CD4-positive, CD25-positive, alpha-beta regulatory T cell (primary cell): Measurements from ENCODE around the gene CSNK1E. TPM values are rescaled to one million over a fixed set of nuclear protein-coding genes. Genes with fewer than 3 reads are reported as not detected.

ENCODE experiments used
- ATAC-seq, 2 donors: fragments of 150-1000 bp; cut with Tn5 transposase; one replicate each; pipeline ENCODE4 v1.10.0; 2021; ENCODE audit warnings: low read depth in 2 of 2, moderate number of reproducible peaks in 2 of 2, moderate library complexity in 1 of 2
- DNase-seq, 3 donors: peaks; one replicate each; pipeline versions ENCODE4 v3.0.0 to v3.0.0-alpha.2; 2012 to 2022; ENCODE audit warnings: mixed read lengths in 1 of 3
- H3K27ac ChIP-seq: one replicate; pipeline ENCODE4 v1.7.0; 2013; ENCODE audit warnings: mild to moderate bottlenecking, low read length; ENCODE audit not compliant: insufficient read depth, poor library complexity, severe bottlenecking
- H3K27me3 ChIP-seq: one replicate; pipeline ENCODE4 v1.7.0; 2013; ENCODE audit warnings: low read length; ENCODE audit not compliant: control insufficient read depth, insufficient read depth
- H3K36me3 ChIP-seq: one replicate; pipeline ENCODE4 v1.7.0; 2013; ENCODE audit warnings: mild to moderate bottlenecking, low read length, moderate library complexity; ENCODE audit not compliant: control insufficient read depth, insufficient read depth
- H3K4me1 ChIP-seq: 2 replicates; pipeline ENCODE4 v1.7.0; 2013; ENCODE audit warnings: mild to moderate bottlenecking, low read length; ENCODE audit not compliant: insufficient read depth, control insufficient read depth, poor library complexity, severe bottlenecking
- H3K4me3 ChIP-seq: one replicate; pipeline ENCODE4 v1.7.0; 2013; ENCODE audit warnings: low read depth, mild to moderate bottlenecking, low read length, moderate library complexity
- H3K9me3 ChIP-seq, 2 experiments: 1 replicate in 1 of 2; 2 replicates in 1 of 2; pipeline ENCODE4 v1.7.0; 2013; ENCODE audit warnings: low read length in 2 of 2, mild to moderate bottlenecking in 1 of 2, moderate library complexity in 1 of 2; ENCODE audit not compliant: control insufficient read depth in 2 of 2
- H3K27ac Mint-ChIP-seq, 3 donors: one replicate each; pipeline ENCODE4 v1.8.0; 2020 to 2022; ENCODE audit warnings: mild to moderate bottlenecking in 3 of 3, mixed read lengths in 3 of 3, moderate library complexity in 2 of 3
- H3K27me3 Mint-ChIP-seq: one replicate; pipeline ENCODE4 v1.8.0; 2022; ENCODE audit warnings: mild to moderate bottlenecking, mixed read lengths
- H3K36me3 Mint-ChIP-seq: one replicate; pipeline ENCODE4 v1.8.0; 2020; ENCODE audit warnings: mixed read lengths
- H3K4me1 Mint-ChIP-seq, 4 donors: one replicate each; pipeline ENCODE4 v1.8.0; 2020 to 2022; ENCODE audit warnings: mixed read lengths in 4 of 4, mild to moderate bottlenecking in 1 of 4
- H3K4me3 Mint-ChIP-seq, 4 donors: one replicate each; pipeline ENCODE4 v1.8.0; 2020 to 2022; ENCODE audit warnings: mild to moderate bottlenecking in 4 of 4, mixed read lengths in 4 of 4, moderate library complexity in 3 of 4
- H3K9me3 Mint-ChIP-seq, 7 donors: one replicate each; pipeline ENCODE4 v1.8.0; 2020 to 2022; ENCODE audit warnings: mixed read lengths in 7 of 7, mild to moderate bottlenecking in 3 of 7, moderate library complexity in 2 of 7
- polyA plus RNA-seq, 4 donors: library from polyadenylated mRNA; unstranded; fragments of 300-500 nt; fragmentation: Illumina TruSeq; gene quantifications; one replicate each; pipeline ENCODE4 v1.2.3, GENCODE V29; 2021
- total RNA-seq: library from RNA; stranded (reverse); gene quantifications from one replicate; pipeline ENCODE4 v1.2.3, GENCODE V29; 2022

Gene CSNK1E
- total and polyA plus RNA-seq, 5 donors from 2014 or later: 7.4 to 154 (median 10.8) TPM

- Histone ChIP-seq H3K36me3 (no peaks in the 10 kb centered on the region), H3K4me3 (peak overlapping the region; percentile 93), H3K9me3 (no peaks in the 10 kb centered on the region), H3K4me1 (peaks cover 29% of the 10 kb centered on the region), H3K27ac (peak overlapping the region; percentile 74), H3K27me3 (no peaks in the 10 kb centered on the region)
- H3K27me3 Mint-ChIP-seq: peaks cover 8% of the 10 kb centered on the region
- H3K36me3 Mint-ChIP-seq: peaks cover 5% of the 10 kb centered on the region
- DNase-seq: peak in 1 of 3 donors; percentile 18
- ATAC-seq: no peak
- H3K9me3 Mint-ChIP-seq: no peaks in the 10 kb centered on the region
- peaks cover 8 to 52% (median 36%) of the 10 kb centered on the region in 4 donors for H3K4me1 Mint-ChIP-seq
- peak overlapping the region; percentile 95 to 97 (median 97) for H3K27ac Mint-ChIP-seq
- peak overlapping the region; percentile 92 to 99 (median 94) for H3K4me3 Mint-ChIP-seq
Measured at GRCh38 chr22:38273135-38273826, 44.0 kb downstream of the CSNK1E start.

- peak within 1 kb of the TSS; percentile 95 to 97 (median 97) for H3K27ac Mint-ChIP-seq
- Histone ChIP-seq H3K4me1 (peaks cover 32% of the 10 kb centered on the region), H3K9me3 (no peaks in the 10 kb centered on the region), H3K36me3 (no peaks in the 10 kb centered on the region), H3K27ac (peak within 1 kb of the TSS; percentile 74), H3K4me3 (peak within 1 kb of the TSS; percentile 93), H3K27me3 (no peaks in the 10 kb centered on the region)
- DNase-seq (peak; percentile 78 to 87 (median 81)), ATAC-seq (peak; percentile 90 to 94)
- H3K27me3 Mint-ChIP-seq: peaks cover 4% of the 10 kb centered on the region
- peak within 1 kb of the TSS; percentile 92 to 99 (median 94) for H3K4me3 Mint-ChIP-seq
- H3K36me3 Mint-ChIP-seq: peaks cover 5% of the 10 kb centered on the region
- H3K9me3 Mint-ChIP-seq: no peaks in the 10 kb centered on the region
- peaks cover 11 to 59% (median 40%) of the 10 kb centered on the region in 4 donors for H3K4me1 Mint-ChIP-seq
Measured at GRCh38 chr22:38272373-38273134, 44.7 kb downstream of the CSNK1E start, which contains the start of gene TMEM184B. TMEM184B (minus strand) TSS chr22:38273010; CDS start chr22:38247961, 25,049 bp downstream.

- H3K27me3 Mint-ChIP-seq: peaks cover 1% of the 10 kb centered on the region
- no peaks in the 10 kb centered on the region for H3K36me3 ChIP-seq
- peak overlapping the region in 2 of 3 donors; percentile 83 to 90 for H3K27ac Mint-ChIP-seq
- peaks cover 38% of the 10 kb centered on the region for H3K4me1 ChIP-seq
- DNase-seq (peak in 2 of 3 donors; percentile 8 to 19), ATAC-seq (no peak)
- no peaks in the 10 kb centered on the region for H3K9me3 Mint-ChIP-seq
- peaks cover 12 to 65% (median 43%) of the 10 kb centered on the region in 4 donors for H3K4me1 Mint-ChIP-seq
- H3K36me3 Mint-ChIP-seq: peaks cover 5% of the 10 kb centered on the region
- H3K9me3 ChIP-seq: no peaks in the 10 kb centered on the region
- H3K27ac ChIP-seq: no peak overlapping the region
- H3K4me3 ChIP-seq: peak overlapping the region; percentile 66
- no peaks in the 10 kb centered on the region for H3K27me3 ChIP-seq
- peak overlapping the region; percentile 90 to 95 (median 90) for H3K4me3 Mint-ChIP-seq
Measured at GRCh38 chr22:38271927-38272372, 45.3 kb downstream of the CSNK1E start.

GRCh38 chr22:38271101-38271500, 46.1 kb downstream of the CSNK1E start:
- H3K27ac ChIP-seq: no peak overlapping the region
- H3K36me3 Mint-ChIP-seq: peaks cover 5% of the 10 kb centered on the region
- H3K9me3 Mint-ChIP-seq: no peaks in the 10 kb centered on the region
- H3K27ac Mint-ChIP-seq: peak overlapping the region in 2 of 3 donors; percentile 45 to 83
- ATAC-seq: no peak
- H3K4me1 ChIP-seq: peaks cover 44% of the 10 kb centered on the region
- H3K27me3 ChIP-seq: no peaks in the 10 kb centered on the region
- peak overlapping the region; percentile 61 to 91 (median 90) for H3K4me3 Mint-ChIP-seq
- H3K9me3 ChIP-seq: no peaks in the 10 kb centered on the region
- no peak overlapping the region for H3K4me3 ChIP-seq
- H3K27me3 Mint-ChIP-seq: no peaks in the 10 kb centered on the region
- H3K36me3 ChIP-seq: no peaks in the 10 kb centered on the region
- no peak for DNase-seq
- H3K4me1 Mint-ChIP-seq: peaks cover 16 to 74% (median 45%) of the 10 kb centered on the region in 4 donors

GRCh38 chr22:38270091-38270992, 46.9 kb downstream of the CSNK1E start:
- Mint-ChIP-seq H3K4me3 (peak overlapping the region; percentile 61 to 91 (median 90)), H3K4me1 (peaks cover 16 to 80% (median 45%) of the 10 kb centered on the region in 4 donors), H3K36me3 (peaks cover 5% of the 10 kb centered on the region), H3K27ac (peak overlapping the region in 2 of 3 donors; percentile 69 to 83), H3K27me3 (no peaks in the 10 kb centered on the region), H3K9me3 (no peaks in the 10 kb centered on the region)
- ATAC-seq: no peak
- DNase-seq: no peak
- no peaks in the 10 kb centered on the region for H3K9me3 ChIP-seq
- H3K4me1 ChIP-seq: peaks cover 44% of the 10 kb centered on the region
- H3K27ac ChIP-seq: no peak overlapping the region
- no peaks in the 10 kb centered on the region for H3K36me3 ChIP-seq
- H3K27me3 ChIP-seq: no peaks in the 10 kb centered on the region
- no peak overlapping the region for H3K4me3 ChIP-seq

- Mint-ChIP-seq H3K36me3 (peaks cover 5% of the 10 kb centered on the region), H3K4me1 (peaks cover 16 to 82% (median 45%) of the 10 kb centered on the region in 4 donors), H3K4me3 (peak overlapping the region in 1 of 4 donors; percentile 91), H3K9me3 (no peaks in the 10 kb centered on the region), H3K27ac (peak overlapping the region in 2 of 3 donors; percentile 69 to 83), H3K27me3 (no peaks in the 10 kb centered on the region)
- Histone ChIP-seq H3K4me1 (peaks cover 44% of the 10 kb centered on the region), H3K9me3 (no peaks in the 10 kb centered on the region), H3K27ac (no peak overlapping the region), H3K36me3 (no peaks in the 10 kb centered on the region), H3K27me3 (no peaks in the 10 kb centered on the region), H3K4me3 (no peak overlapping the region)
- ATAC-seq: no peak
- DNase-seq: no peak
Measured at GRCh38 chr22:38269466-38269865, 47.8 kb downstream of the CSNK1E start.

GRCh38 chr22:38267086-38267485, 50.1 kb downstream of the CSNK1E start:
- DNase-seq: peak; percentile 31 to 81 (median 69)
- peak overlapping the region; percentile 53 for H3K27ac ChIP-seq
- H3K27me3 ChIP-seq: no peaks in the 10 kb centered on the region
- H3K9me3 ChIP-seq: no peaks in the 10 kb centered on the region
- H3K36me3 Mint-ChIP-seq: peaks cover 15% of the 10 kb centered on the region
- no peaks in the 10 kb centered on the region for H3K36me3 ChIP-seq
- H3K27ac Mint-ChIP-seq: peak overlapping the region in 2 of 3 donors; percentile 88 to 89
- H3K4me1 ChIP-seq: peaks cover 33% of the 10 kb centered on the region
- H3K4me3 Mint-ChIP-seq: peak overlapping the region; percentile 57 to 78 (median 70)
- no peaks in the 10 kb centered on the region for H3K9me3 Mint-ChIP-seq
- no peaks in the 10 kb centered on the region for H3K27me3 Mint-ChIP-seq
- H3K4me3 ChIP-seq: peak overlapping the region; percentile 10
- ATAC-seq: peak; percentile 70 to 83
- H3K4me1 Mint-ChIP-seq: peaks cover 8 to 80% (median 45%) of the 10 kb centered on the region in 4 donors
